Measurements from ENCODE around the gene PRKCSH. TPM values are rescaled to one million over a fixed set of nuclear protein-coding genes. Genes with fewer than 3 reads are reported as not detected.

The PRKCSH gene
- total RNA-seq, 1 experiment from 2014 or later: 431 TPM

DNA sequence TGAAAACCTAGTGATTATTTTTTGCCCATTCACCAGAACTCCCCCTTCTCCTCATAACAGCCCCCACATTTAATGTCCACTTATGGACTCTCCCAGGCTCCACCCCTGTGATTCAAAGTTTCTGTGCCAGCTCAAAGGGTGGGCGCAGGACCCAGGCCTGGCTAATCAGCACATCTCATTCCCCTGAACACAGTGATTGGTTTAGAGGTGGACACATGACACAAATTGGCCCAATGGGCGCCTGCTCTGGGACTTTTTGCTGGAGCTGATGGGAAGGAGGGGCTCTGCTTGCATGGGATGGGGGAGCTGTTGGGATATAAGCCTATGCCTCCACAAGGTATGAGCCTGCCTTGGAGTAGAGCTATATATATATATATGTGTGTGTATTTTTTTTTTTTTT lies 45.1 kb upstream of the PRKCSH start:
- H3K4me3 Mint-ChIP-seq: no peak overlapping the region
- no peak for DNase-seq

More for the DNA sequence above, 45.1 kb upstream of the PRKCSH start:
- Histone ChIP-seq H2BK12ac (ENCODE audit: insufficient read length, low read depth, low read length) (no peak overlapping the region), H4K5ac (ENCODE audit: insufficient read length, low read depth, low read length) (no peak overlapping the region), H2AK5ac (ENCODE audit: insufficient read length, low read length) (no peak overlapping the region), H3K9me3 (ENCODE audit: control insufficient read depth, low read depth, low read length) (no peaks in the 10 kb centered on the region), H2BK15ac (ENCODE audit: low read depth, low read length) (no peak overlapping the region), H3K23ac (ENCODE audit: insufficient read length, low read depth, low read length) (no peak overlapping the region), H3K4ac (ENCODE audit: low read depth, low read length) (no peak overlapping the region), H3K23me2 (ENCODE audit: insufficient read length, low read depth, low read length, poor library complexity, severe bottlenecking) (no peaks in the 10 kb centered on the region), H2BK5ac (ENCODE audit: insufficient read length, low read length) (no peak overlapping the region), H2BK120ac (ENCODE audit: low read depth, low read length, poor library complexity, severe bottlenecking) (no peak overlapping the region), H4K8ac (replicated peaks; ENCODE audit: insufficient read length, low read depth, low read length) (no peak overlapping the region), H4K91ac (ENCODE audit: insufficient read length, low read depth, low read length) (no peak overlapping the region), H3K14ac (ENCODE audit: insufficient read depth, low read length) (no peak overlapping the region), H4K20me1 (ENCODE audit: control insufficient read depth, insufficient read depth, insufficient read length) (no peaks in the 10 kb centered on the region), H3K79me1 (ENCODE audit: insufficient read depth, low read depth, low read length, poor library complexity, severe bottlenecking) (no peaks in the 10 kb centered on the region), H3K4me1 (ENCODE audit: insufficient read depth, low read length) (peaks cover 2% of the 10 kb centered on the region; the same call in 1 of the 2 replicates), H3K79me2 (ENCODE audit: insufficient read depth, low read length) (no peaks in the 10 kb centered on the region), H3K27ac (ENCODE audit: insufficient read length, low read depth, low read length) (no peak overlapping the region), H2BK20ac (ENCODE audit: low read depth, low read length, poor library complexity, severe bottlenecking) (no peak overlapping the region), H3K18ac (ENCODE audit: insufficient read length, low read depth, low read length) (no peak overlapping the region), H2AFZ (ENCODE audit: low read length) (no peak overlapping the region), H3T11ph (ENCODE audit: low read length) (no peak overlapping the region), H3K4me2 (ENCODE audit: insufficient read depth, insufficient read length, low read length) (no peak overlapping the region), H3K9ac (ENCODE audit: extremely low read depth, insufficient read length, low read length) (no peak overlapping the region), H3K56ac (ENCODE audit: insufficient read length, low read depth, low read length) (no peak overlapping the region), H3K27me3 (ENCODE audit: insufficient read depth, low read length) (no peaks in the 10 kb centered on the region)
- WGBS (ENCODE audit: extremely low coverage, insufficient read length, low lambda C conversion rate): no CpG with 5 or more reads among the region's 2 CpGs
- TF ChIP-seq, protein P1, sequence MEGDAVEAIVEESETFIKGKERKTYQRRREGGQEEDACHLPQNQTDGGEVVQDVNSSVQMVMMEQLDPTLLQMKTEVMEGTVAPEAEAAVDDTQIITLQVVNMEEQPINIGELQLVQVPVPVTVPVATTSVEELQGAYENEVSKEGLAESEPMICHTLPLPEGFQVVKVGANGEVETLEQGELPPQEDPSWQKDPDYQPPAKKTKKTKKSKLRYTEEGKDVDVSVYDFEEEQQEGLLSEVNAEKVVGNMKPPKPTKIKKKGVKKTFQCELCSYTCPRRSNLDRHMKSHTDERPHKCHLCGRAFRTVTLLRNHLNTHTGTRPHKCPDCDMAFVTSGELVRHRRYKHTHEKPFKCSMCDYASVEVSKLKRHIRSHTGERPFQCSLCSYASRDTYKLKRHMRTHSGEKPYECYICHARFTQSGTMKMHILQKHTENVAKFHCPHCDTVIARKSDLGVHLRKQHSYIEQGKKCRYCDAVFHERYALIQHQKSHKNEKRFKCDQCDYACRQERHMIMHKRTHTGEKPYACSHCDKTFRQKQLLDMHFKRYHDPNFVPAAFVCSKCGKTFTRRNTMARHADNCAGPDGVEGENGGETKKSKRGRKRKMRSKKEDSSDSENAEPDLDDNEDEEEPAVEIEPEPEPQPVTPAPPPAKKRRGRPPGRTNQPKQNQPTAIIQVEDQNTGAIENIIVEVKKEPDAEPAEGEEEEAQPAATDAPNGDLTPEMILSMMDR (conservative IDR thresholded peaks at IDR 0.05): no peak
- H3K27me3 Mint-ChIP-seq (ENCODE audit: low read depth): peaks cover 2% of the 10 kb centered on the region; the same call in 1 of the 2 replicates
- H3K4me1 Mint-ChIP-seq: peaks cover 3 to 4% of the 10 kb centered on the region in 2 experiments
- H3K9me3 Mint-ChIP-seq: peaks cover 0 to 3% of the 10 kb centered on the region in 2 experiments; a peak in 2 of 5 replicates
- no peak overlapping the region for H3K27ac Mint-ChIP-seq
- peaks cover 7 to 16% (median 16%) of the 10 kb centered on the region in 3 experiments; a peak in 6 of 7 replicates for H3K36me3 Mint-ChIP-seq (ENCODE audit: insufficient read depth in 1 of 3, low read depth in 3 of 3)

Measured in H9 (cell line).